Measurements from ENCODE around the gene INTS3.

The INTS3 gene

DNA sequence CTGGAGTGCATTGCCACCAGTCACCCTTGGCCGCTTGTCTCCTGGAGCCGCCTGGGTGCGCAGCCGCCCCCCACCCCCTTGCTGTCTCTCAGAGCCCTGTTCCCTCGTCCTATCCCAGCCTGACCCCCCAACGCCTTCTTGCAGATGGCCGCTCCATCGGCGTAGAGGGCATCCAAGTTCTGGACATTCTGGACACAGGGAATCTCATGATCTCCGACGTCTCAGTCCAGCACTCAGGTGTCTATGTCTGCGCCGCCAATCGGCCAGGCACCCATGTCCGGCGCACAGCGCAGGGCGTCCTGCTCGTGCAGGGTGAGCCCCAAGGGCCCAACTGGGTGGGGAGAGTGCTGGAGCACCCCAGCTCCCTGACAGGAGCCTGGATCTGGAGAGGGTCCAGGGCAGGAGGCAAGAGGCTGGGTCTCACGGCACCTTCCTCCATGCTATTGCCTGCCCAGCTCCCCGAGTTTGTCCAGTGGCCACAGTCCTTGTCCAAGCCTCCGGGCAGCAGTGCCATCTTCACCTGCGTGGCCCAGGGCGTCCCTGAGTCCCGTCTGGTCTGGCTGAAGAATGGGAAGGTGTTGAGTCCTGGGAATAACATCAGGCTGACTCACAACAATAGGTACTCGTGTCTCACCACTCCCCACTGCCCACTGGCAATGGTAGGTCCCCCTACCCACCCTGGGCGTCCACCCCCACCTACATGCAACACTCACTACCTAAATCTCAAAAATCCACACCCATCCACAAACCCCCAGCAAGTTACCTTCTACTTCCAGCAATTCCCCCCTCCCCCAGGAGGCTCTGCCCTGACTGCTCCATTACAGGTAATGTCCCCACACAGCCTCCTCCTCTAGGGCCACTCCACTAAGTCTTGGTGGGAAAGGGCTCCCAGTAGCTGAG lies 72.0 kb downstream of the INTS3 start:
- TF ChIP-seq RAD21 (IDR thresholded peaks at IDR 0.05; ENCODE audit: low read depth) (no peak), EP300 (IDR thresholded peaks at IDR 0.05; ENCODE audit: borderline replicate concordance) (no peak), YY1 (IDR thresholded peaks at IDR 0.05; ENCODE audit: low read depth) (no peak), TCF12 (IDR thresholded peaks at IDR 0.05; ENCODE audit: low read depth) (no peak), REST (IDR thresholded peaks at IDR 0.05; ENCODE audit: low read depth) (no peak), CREB1 (IDR thresholded peaks at IDR 0.05; ENCODE audit: low read depth) (no peak), EGR1 (IDR thresholded peaks at IDR 0.05) (no peak), FOXM1 (IDR thresholded peaks at IDR 0.05; ENCODE audit: borderline replicate concordance, low read depth) (no peak), TAF1 (IDR thresholded peaks at IDR 0.05; ENCODE audit: low read depth) (no peak), NFIC (IDR thresholded peaks at IDR 0.05) (no peak), ZBTB7A (IDR thresholded peaks at IDR 0.05; ENCODE audit: low read depth) (no peak), TEAD4 (IDR thresholded peaks at IDR 0.05) (no peak), CEBPB (IDR thresholded peaks at IDR 0.05) (no peak)
- TF ChIP-seq, protein P1, sequence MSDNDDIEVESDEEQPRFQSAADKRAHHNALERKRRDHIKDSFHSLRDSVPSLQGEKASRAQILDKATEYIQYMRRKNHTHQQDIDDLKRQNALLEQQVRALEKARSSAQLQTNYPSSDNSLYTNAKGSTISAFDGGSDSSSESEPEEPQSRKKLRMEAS (IDR thresholded peaks at IDR 0.05) = no peak
- TF ChIP-seq, protein P2, sequence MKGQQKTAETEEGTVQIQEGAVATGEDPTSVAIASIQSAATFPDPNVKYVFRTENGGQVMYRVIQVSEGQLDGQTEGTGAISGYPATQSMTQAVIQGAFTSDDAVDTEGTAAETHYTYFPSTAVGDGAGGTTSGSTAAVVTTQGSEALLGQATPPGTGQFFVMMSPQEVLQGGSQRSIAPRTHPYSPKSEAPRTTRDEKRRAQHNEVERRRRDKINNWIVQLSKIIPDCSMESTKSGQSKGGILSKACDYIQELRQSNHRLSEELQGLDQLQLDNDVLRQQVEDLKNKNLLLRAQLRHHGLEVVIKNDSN (IDR thresholded peaks at IDR 0.05) = no peak

DNA sequence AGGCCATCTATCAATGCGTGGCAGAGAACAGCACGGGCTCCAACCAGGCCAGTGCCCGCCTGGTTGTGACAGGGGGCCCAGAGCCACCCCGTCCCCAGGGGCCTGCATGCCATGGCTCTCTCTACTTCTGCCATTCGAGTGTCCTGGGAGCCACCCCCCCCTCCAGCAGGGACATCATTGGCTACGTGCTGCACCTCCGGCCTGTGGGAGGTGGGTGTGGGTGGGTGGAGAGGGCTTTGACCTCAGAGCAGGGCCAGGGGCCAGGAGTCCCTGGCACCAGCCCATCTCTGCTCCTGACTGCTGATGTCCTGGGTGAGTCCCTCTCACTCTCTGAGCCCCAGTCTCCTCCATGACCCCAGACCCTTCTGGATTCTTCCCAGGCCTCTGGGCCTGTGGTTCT lies 72.7 kb downstream of the INTS3 start:
- TF ChIP-seq TEAD4 (IDR thresholded peaks at IDR 0.05) (no peak), RAD21 (IDR thresholded peaks at IDR 0.05; ENCODE audit: low read depth) (no peak), EGR1 (IDR thresholded peaks at IDR 0.05) (no peak), CEBPB (IDR thresholded peaks at IDR 0.05) (no peak), EP300 (IDR thresholded peaks at IDR 0.05; ENCODE audit: borderline replicate concordance) (no peak), NFIC (IDR thresholded peaks at IDR 0.05) (no peak), CREB1 (IDR thresholded peaks at IDR 0.05; ENCODE audit: low read depth) (no peak), FOXM1 (IDR thresholded peaks at IDR 0.05; ENCODE audit: borderline replicate concordance, low read depth) (no peak), TCF12 (IDR thresholded peaks at IDR 0.05; ENCODE audit: low read depth) (no peak), TAF1 (IDR thresholded peaks at IDR 0.05; ENCODE audit: low read depth) (no peak), REST (IDR thresholded peaks at IDR 0.05; ENCODE audit: low read depth) (no peak), ZBTB7A (IDR thresholded peaks at IDR 0.05; ENCODE audit: low read depth) (no peak), YY1 (IDR thresholded peaks at IDR 0.05; ENCODE audit: low read depth) (no peak)
- TF ChIP-seq, protein P2 (IDR thresholded peaks at IDR 0.05) = no peak
- TF ChIP-seq, protein P1 (IDR thresholded peaks at IDR 0.05) = no peak

DNA sequence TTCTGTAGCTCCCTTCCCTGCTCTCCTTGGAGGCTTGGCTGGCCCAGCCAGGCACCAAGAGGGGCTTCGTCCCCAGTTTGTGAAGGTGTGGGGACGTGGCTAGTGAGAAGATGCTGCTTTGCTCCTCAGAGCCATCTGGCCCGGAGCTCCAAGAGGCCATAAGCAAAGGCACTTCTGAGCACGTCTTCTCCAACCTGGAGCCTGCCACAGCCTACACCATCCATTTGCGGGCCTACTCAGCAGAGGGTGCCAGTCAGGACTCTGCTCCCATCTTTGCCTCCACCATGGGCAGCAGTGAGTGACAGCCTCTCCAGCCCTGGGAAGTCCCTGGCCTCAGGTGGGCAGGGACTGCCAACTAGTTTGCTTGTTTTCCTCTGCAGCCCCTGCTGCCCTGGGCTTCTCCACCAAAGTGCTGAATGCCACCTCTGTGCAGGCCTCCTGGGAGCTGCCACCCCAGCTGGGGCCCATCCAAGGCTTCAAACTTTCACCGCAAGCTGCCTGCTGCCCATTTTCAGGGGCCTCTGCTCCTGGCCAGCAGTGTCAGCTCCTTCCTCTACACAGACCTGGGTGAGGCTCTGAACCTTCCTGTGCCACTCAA lies 73.3 kb downstream of the INTS3 start:
- TF ChIP-seq EGR1 (IDR thresholded peaks at IDR 0.05) (no peak), EP300 (IDR thresholded peaks at IDR 0.05; ENCODE audit: borderline replicate concordance) (no peak), TEAD4 (IDR thresholded peaks at IDR 0.05) (no peak), FOXM1 (IDR thresholded peaks at IDR 0.05; ENCODE audit: borderline replicate concordance, low read depth) (no peak), YY1 (IDR thresholded peaks at IDR 0.05; ENCODE audit: low read depth) (no peak), RAD21 (IDR thresholded peaks at IDR 0.05; ENCODE audit: low read depth) (no peak), CREB1 (IDR thresholded peaks at IDR 0.05; ENCODE audit: low read depth) (no peak), ZBTB7A (IDR thresholded peaks at IDR 0.05; ENCODE audit: low read depth) (no peak), TAF1 (IDR thresholded peaks at IDR 0.05; ENCODE audit: low read depth) (no peak), TCF12 (IDR thresholded peaks at IDR 0.05; ENCODE audit: low read depth) (no peak), CEBPB (IDR thresholded peaks at IDR 0.05) (no peak), NFIC (IDR thresholded peaks at IDR 0.05) (no peak), REST (IDR thresholded peaks at IDR 0.05; ENCODE audit: low read depth) (no peak)
- TF ChIP-seq, protein P1 (IDR thresholded peaks at IDR 0.05) = no peak
- TF ChIP-seq, protein P2 (IDR thresholded peaks at IDR 0.05) = no peak
